HCT116 (cell line): Measurements from ENCODE around the gene TBC1D2B.

Source experiments
- CEBPB ChIP-seq: IDR thresholded peaks from 2 replicates; pipeline ENCODE4 v1.6.1; 2012; ENCODE audit warnings: low read depth
- TF ChIP-seq, protein P1 (sequence below): IDR thresholded peaks from 2 replicates; pipeline ENCODE4 v1.6.1; 2012; ENCODE audit warnings: low read depth

DNA sequence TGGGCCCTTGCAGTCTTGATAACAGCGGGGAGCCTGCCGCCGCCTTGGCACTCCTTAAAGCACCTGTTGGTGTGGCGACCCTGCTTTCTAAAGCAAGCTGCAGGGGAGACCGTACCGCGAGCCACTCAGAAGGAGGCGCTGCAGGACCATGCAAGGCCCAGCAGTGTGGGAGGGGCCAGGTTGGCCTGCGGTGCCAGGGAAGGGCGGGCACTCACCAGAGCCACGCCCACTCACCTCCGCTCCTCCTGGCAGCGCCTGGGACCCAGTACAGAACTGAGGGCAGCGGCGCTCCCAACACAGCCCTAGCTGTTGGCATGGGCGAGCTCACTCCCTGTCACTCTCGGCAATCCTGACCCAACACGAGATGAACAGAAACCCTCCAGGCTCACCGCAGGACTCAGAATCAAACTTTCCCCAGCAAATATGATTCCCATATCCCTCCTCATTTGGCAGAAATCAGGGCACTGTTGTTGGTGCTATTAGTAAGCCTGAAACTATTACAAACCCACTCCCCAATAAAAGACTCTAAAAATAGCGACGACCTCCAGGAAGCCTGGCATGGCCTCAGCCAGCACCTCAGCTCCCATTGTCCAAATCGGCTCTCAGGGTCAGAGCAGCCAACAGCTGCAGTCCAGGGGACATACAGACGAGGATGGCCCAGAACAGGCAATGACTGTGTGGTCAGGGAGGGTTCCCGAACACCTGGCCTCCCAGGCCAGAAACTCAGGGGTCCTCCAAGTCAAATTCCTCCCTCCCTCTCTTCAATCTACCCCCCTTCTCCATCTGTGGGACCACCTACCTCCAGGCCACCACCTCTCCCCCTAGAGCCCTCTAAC is 77.2 kb downstream of the TBC1D2B start:
- TF ChIP-seq, protein P1, sequence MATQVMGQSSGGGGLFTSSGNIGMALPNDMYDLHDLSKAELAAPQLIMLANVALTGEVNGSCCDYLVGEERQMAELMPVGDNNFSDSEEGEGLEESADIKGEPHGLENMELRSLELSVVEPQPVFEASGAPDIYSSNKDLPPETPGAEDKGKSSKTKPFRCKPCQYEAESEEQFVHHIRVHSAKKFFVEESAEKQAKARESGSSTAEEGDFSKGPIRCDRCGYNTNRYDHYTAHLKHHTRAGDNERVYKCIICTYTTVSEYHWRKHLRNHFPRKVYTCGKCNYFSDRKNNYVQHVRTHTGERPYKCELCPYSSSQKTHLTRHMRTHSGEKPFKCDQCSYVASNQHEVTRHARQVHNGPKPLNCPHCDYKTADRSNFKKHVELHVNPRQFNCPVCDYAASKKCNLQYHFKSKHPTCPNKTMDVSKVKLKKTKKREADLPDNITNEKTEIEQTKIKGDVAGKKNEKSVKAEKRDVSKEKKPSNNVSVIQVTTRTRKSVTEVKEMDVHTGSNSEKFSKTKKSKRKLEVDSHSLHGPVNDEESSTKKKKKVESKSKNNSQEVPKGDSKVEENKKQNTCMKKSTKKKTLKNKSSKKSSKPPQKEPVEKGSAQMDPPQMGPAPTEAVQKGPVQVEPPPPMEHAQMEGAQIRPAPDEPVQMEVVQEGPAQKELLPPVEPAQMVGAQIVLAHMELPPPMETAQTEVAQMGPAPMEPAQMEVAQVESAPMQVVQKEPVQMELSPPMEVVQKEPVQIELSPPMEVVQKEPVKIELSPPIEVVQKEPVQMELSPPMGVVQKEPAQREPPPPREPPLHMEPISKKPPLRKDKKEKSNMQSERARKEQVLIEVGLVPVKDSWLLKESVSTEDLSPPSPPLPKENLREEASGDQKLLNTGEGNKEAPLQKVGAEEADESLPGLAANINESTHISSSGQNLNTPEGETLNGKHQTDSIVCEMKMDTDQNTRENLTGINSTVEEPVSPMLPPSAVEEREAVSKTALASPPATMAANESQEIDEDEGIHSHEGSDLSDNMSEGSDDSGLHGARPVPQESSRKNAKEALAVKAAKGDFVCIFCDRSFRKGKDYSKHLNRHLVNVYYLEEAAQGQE = no peak
- no peak for TF ChIP-seq CEBPB
